WTC11 (cell line): ENCODE measurements around the gene AGAP1. TPM values are rescaled to one million over a fixed set of nuclear protein-coding genes. Genes with fewer than 3 reads are reported as not detected.
A peak's percentile ranks its signal among the peaks of the same experiment; 100 is the strongest.

Experiments used
- ATAC-seq: fragments of 200-7000 bp; cut with Tn5 transposase; 2 replicates; pipeline ENCODE4 v1.10.0; 2021; ENCODE audit warnings: mild to moderate bottlenecking, moderate library complexity
- CTCF ChIA-PET: fragments of 300-600 bp; sonication (Branson Sonifier 250); formaldehyde crosslinking; loops from one replicate; lab custom pipeline; 2021; ENCODE audit warnings: antibody characterized with exemption; lab: Charles Lee
- POLR2A ChIA-PET: fragments of 350-600 bp; sonication (Branson Sonifier 250); formaldehyde crosslinking; loops from one replicate; lab custom pipeline; 2021; ENCODE audit warnings: antibody characterized with exemption; lab: Charles Lee
- DNase-seq: peaks from one replicate; pipeline ENCODE4 v3.0.0; 2021; ENCODE audit warnings: low spot score
- H3K27ac Mint-ChIP-seq: 2 replicates; pipeline ENCODE4 v1.8.0; 2021; ENCODE audit warnings: mixed read lengths
- H3K27me3 Mint-ChIP-seq: 2 replicates; pipeline ENCODE4 v1.8.0; 2021; ENCODE audit warnings: low read depth, mild to moderate bottlenecking, moderate library complexity, mixed read lengths
- H3K36me3 Mint-ChIP-seq: 2 replicates; pipeline ENCODE4 v1.8.0; 2021; ENCODE audit warnings: mixed read lengths
- H3K4me1 Mint-ChIP-seq: 2 replicates; pipeline ENCODE4 v1.8.0; 2022; ENCODE audit warnings: mixed read lengths
- H3K4me3 Mint-ChIP-seq: 2 replicates; pipeline ENCODE4 v1.8.0; 2021; ENCODE audit warnings: mild to moderate bottlenecking, moderate library complexity, mixed read lengths
- H3K9me3 Mint-ChIP-seq: 2 replicates; pipeline ENCODE4 v1.8.0; 2021; ENCODE audit warnings: mixed read lengths
- ARID4B ChIP-seq: sonication (generic); formaldehyde crosslinking; IDR thresholded peaks from 2 replicates; pipeline ENCODE4 v1.8.0; 2023; ENCODE audit warnings: missing genetic modification reagents, mild to moderate bottlenecking, borderline replicate concordance
- E2F1 ChIP-seq: sonication (generic); formaldehyde crosslinking; IDR thresholded peaks from 2 replicates; pipeline ENCODE4 v1.8.0; 2022; ENCODE audit warnings: mild to moderate bottlenecking, missing genetic modification reagents
- ELF4 ChIP-seq: sonication (generic); formaldehyde crosslinking; IDR thresholded peaks from 2 replicates; pipeline ENCODE4 v1.8.1; 2022; ENCODE audit warnings: low read depth, mild to moderate bottlenecking, moderate library complexity, missing genetic modification reagents
- FOXP4 ChIP-seq: sonication (generic); formaldehyde crosslinking; IDR thresholded peaks from 2 replicates; pipeline ENCODE4 v1.8.0; 2022; ENCODE audit warnings: mild to moderate bottlenecking, missing genetic modification reagents
- GRHL2 ChIP-seq: fragments of 250-450 bp; sonication (Bioruptor Pico); IDR thresholded peaks from 2 replicates; pipeline ENCODE4 v1.8.0; 2022; ENCODE audit warnings: mild to moderate bottlenecking, moderate library complexity; ENCODE audit not compliant: insufficient replicate concordance, severe bottlenecking
- IRF1 ChIP-seq: sonication (generic); formaldehyde crosslinking; IDR thresholded peaks from 2 replicates; pipeline ENCODE4 v1.8.0; 2023; ENCODE audit warnings: missing genetic modification reagents
- JAZF1 ChIP-seq: fragments of 250-450 bp; sonication (Bioruptor Pico); IDR thresholded peaks from 2 replicates; pipeline ENCODE4 v1.9.0; 2021; ENCODE audit warnings: moderate library complexity, mild to moderate bottlenecking, inconsistent platforms
- NFYB ChIP-seq: sonication (generic); formaldehyde crosslinking; conservative IDR thresholded peaks from 2 replicates; pipeline ENCODE4 v1.8.0; 2022; ENCODE audit warnings: low read depth, missing genetic modification reagents
- PRDM15 ChIP-seq: sonication (generic); formaldehyde crosslinking; IDR thresholded peaks from 2 replicates; pipeline ENCODE4 v1.8.0; 2022; ENCODE audit warnings: missing genetic modification reagents
- RORB ChIP-seq: fragments of 250-450 bp; sonication (Bioruptor Pico); IDR thresholded peaks from 2 replicates; pipeline ENCODE4 v1.9.0; 2021; ENCODE audit warnings: mild to moderate bottlenecking
- SP1 ChIP-seq: sonication (generic); formaldehyde crosslinking; conservative IDR thresholded peaks from 2 replicates; pipeline ENCODE4 v1.8.1; 2022; ENCODE audit warnings: missing genetic modification reagents
- TEAD1 ChIP-seq: sonication (generic); formaldehyde crosslinking; IDR thresholded peaks from 2 replicates; pipeline ENCODE4 v1.8.0; 2022; ENCODE audit warnings: mild to moderate bottlenecking, missing genetic modification reagents
- ZNF121 ChIP-seq: sonication (generic); formaldehyde crosslinking; IDR thresholded peaks from 2 replicates; pipeline ENCODE4 v1.8.0; 2023; ENCODE audit warnings: missing genetic modification reagents
- ZNF425 ChIP-seq: fragments of 250-450 bp; sonication (Bioruptor Pico); conservative IDR thresholded peaks from 2 replicates; pipeline ENCODE4 v1.9.0; 2021; ENCODE audit warnings: mild to moderate bottlenecking
- total RNA-seq: library from RNA; stranded (reverse); gene quantifications from 3 replicates; pipeline ENCODE4 v1.2.3, GENCODE V29; 2021

AGAP1 gene
- total RNA-seq, 1 experiment from 2014 or later: 49.3 TPM

- no peak for TF ChIP-seq FOXP4 (CRISPR knock-in tag)
- TF ChIP-seq, all 79 proteins: peak for 0
These were observed 184.1 kb downstream of the AGAP1 start (continued) for GRCh38 chr2:235677937-235678336.

GRCh38 chr2:235678712-235679111, 184.9 kb downstream of the AGAP1 start:
- H3K27ac Mint-ChIP-seq: peak overlapping the region; percentile 61; the same call in 1 of the 2 replicates
- H3K4me1 Mint-ChIP-seq: peaks cover 56% of the 10 kb centered on the region
- no peaks in the 10 kb centered on the region for H3K27me3 Mint-ChIP-seq
- ChIA-PET POLR2A (no interaction called here), CTCF (interaction anchor here (3.4 kb wide), 1 partner anchor 68 kb away, joined by 21 read pairs; no protein-coding TSS in a partner anchor)
- ATAC-seq (no peak), DNase-seq (no peak)
- H3K4me3 Mint-ChIP-seq: no peak overlapping the region
- peaks cover under 1% of the 10 kb centered on the region; the same call in 1 of the 2 replicates for H3K36me3 Mint-ChIP-seq
- no peaks in the 10 kb centered on the region for H3K9me3 Mint-ChIP-seq
- no peak for TF ChIP-seq GRHL2
- no peak for TF ChIP-seq NFYB (CRISPR knock-in tag)
- no peak for TF ChIP-seq SP1 (CRISPR knock-in tag)
- no peak for TF ChIP-seq ARID4B
- no peak for TF ChIP-seq RORB (CRISPR knock-in tag)

- no peaks in the 10 kb centered on the region for H3K27me3 Mint-ChIP-seq
- no peak overlapping the region for H3K27ac Mint-ChIP-seq
- DNase-seq (no peak), ATAC-seq (no peak)
- H3K9me3 Mint-ChIP-seq: no peaks in the 10 kb centered on the region
- POLR2A ChIA-PET: no interaction called here
- CTCF ChIA-PET: interaction anchor here (0.8 to 2.3 kb wide), 2 partner anchors 67 to 86 kb away, joined by 4 to 11 read pairs; no protein-coding TSS in a partner anchor
- no peak overlapping the region for H3K4me3 Mint-ChIP-seq
- no peak for TF ChIP-seq E2F1 (CRISPR knock-in tag)
- peaks cover 48% of the 10 kb centered on the region for H3K4me1 Mint-ChIP-seq
- H3K36me3 Mint-ChIP-seq: peaks cover 3% of the 10 kb centered on the region; the same call in 1 of the 2 replicates
These were observed 185.6 kb downstream of the AGAP1 start for GRCh38 chr2:235679471-235679870.

GRCh38 chr2:235685024-235685721, 191.3 kb downstream of the AGAP1 start:
- no peaks in the 10 kb centered on the region for H3K9me3 Mint-ChIP-seq
- no peaks in the 10 kb centered on the region for H3K27me3 Mint-ChIP-seq
- ChIA-PET CTCF (interaction anchor here (0.6 to 4.2 kb wide), 2 partner anchors 37 to 61 kb away, joined by 3 to 18 read pairs; no protein-coding TSS in a partner anchor), POLR2A (no interaction called here)
- peaks cover 44% of the 10 kb centered on the region for H3K4me1 Mint-ChIP-seq
- peaks cover 3% of the 10 kb centered on the region; the same call in 1 of the 2 replicates for H3K36me3 Mint-ChIP-seq
- ATAC-seq (no peak), DNase-seq (no peak)
- H3K27ac Mint-ChIP-seq: peak overlapping the region; percentile 64; the same call in 1 of the 2 replicates
- no peak overlapping the region for H3K4me3 Mint-ChIP-seq
- TF ChIP-seq ELF4 (CRISPR knock-in tag) (no peak), JAZF1 (CRISPR knock-in tag) (no peak), IRF1 (CRISPR knock-in tag) (no peak), TEAD1 (CRISPR knock-in tag) (no peak), PRDM15 (CRISPR knock-in tag) (no peak), RORB (CRISPR knock-in tag) (no peak), ZNF425 (no peak), ZNF121 (CRISPR knock-in tag) (no peak)
